Neuronal stem cell (in vitro differentiated cells): ENCODE measurements around the gene SIK1. TPM values are rescaled to one million over a fixed set of nuclear protein-coding genes. Genes with fewer than 3 reads are reported as not detected.
"Not testable (repeated sequence)": the region's sequence is repeated elsewhere in the genome, so short reads cannot be mapped to it uniquely, and the experiment has no call there.

ENCODE experiments used
- DNase-seq: peaks from one replicate; pipeline ENCODE4 v3.0.0-alpha.2; 2013; ENCODE audit warnings: low spot score
- H2AFZ ChIP-seq: one replicate; pipeline ENCODE4 v1.6.1; 2013; ENCODE audit warnings: mild to moderate bottlenecking, low read length, inconsistent platforms
- H2AK5ac ChIP-seq: 2 replicates; pipeline ENCODE4 v1.6.1; 2013; ENCODE audit warnings: low read depth, mild to moderate bottlenecking, inconsistent platforms, low read length, moderate library complexity, mixed read lengths
- H2BK120ac ChIP-seq: 2 replicates; pipeline ENCODE4 v1.6.1; 2013; ENCODE audit warnings: low read depth, mild to moderate bottlenecking, inconsistent platforms, low read length, moderate library complexity, mixed read lengths
- H2BK12ac ChIP-seq: one replicate; pipeline ENCODE4 v1.6.1; 2013; ENCODE audit warnings: low read length, inconsistent platforms
- H2BK15ac ChIP-seq: 2 replicates; pipeline ENCODE4 v1.6.1; 2013; ENCODE audit warnings: mild to moderate bottlenecking, low read length, inconsistent platforms, mixed read lengths
- H2BK5ac ChIP-seq: one replicate; pipeline ENCODE4 v1.6.1; 2013; ENCODE audit warnings: inconsistent platforms, mild to moderate bottlenecking, low read length, moderate library complexity
- H3K14ac ChIP-seq: one replicate; pipeline ENCODE4 v1.6.1; 2013; ENCODE audit warnings: low read length, inconsistent platforms
- H3K18ac ChIP-seq: 2 replicates; pipeline ENCODE4 v1.6.1; 2013; ENCODE audit warnings: low read length, inconsistent platforms
- H3K23ac ChIP-seq: 2 replicates; pipeline ENCODE4 v1.6.1; 2013; ENCODE audit warnings: low read depth, mild to moderate bottlenecking, mixed read lengths, low read length, inconsistent platforms; ENCODE audit not compliant: poor library complexity
- H3K27ac ChIP-seq: replicated peaks from 3 replicates; pipeline ENCODE4 v1.5.1; 2013; ENCODE audit warnings: low read length, inconsistent platforms
- H3K27me3 ChIP-seq, 3 experiments: 2 replicates each; pipeline ENCODE4 v1.6.1; 2013; ENCODE audit warnings: low read length in 3 of 3, mild to moderate bottlenecking in 2 of 3, inconsistent platforms in 1 of 3, low read depth in 1 of 3, mixed read lengths in 1 of 3, moderate library complexity in 1 of 3; ENCODE audit not compliant: control insufficient read depth in 3 of 3, insufficient read depth in 3 of 3
- H3K36me3 ChIP-seq, 2 donors: replicated peaks in 1 of 2; 2 replicates each; pipeline ENCODE4 v1.6.1; 2013; ENCODE audit warnings: low read length in 2 of 2; ENCODE audit not compliant: control insufficient read depth in 2 of 2, insufficient read depth in 2 of 2
- H3K4ac ChIP-seq: 2 replicates; pipeline ENCODE4 v1.6.1; 2013; ENCODE audit warnings: inconsistent platforms, mild to moderate bottlenecking, low read length, moderate library complexity
- H3K4me1 ChIP-seq, 2 donors: 1 replicate in 1 of 2; 2 replicates in 1 of 2; pipeline ENCODE4 v1.6.1; 2013; ENCODE audit warnings: low read length in 2 of 2, low read depth in 1 of 2; ENCODE audit not compliant: control insufficient read depth in 2 of 2, insufficient read depth in 1 of 2
- H3K4me2 ChIP-seq: one replicate; pipeline ENCODE4 v1.6.1; 2013; ENCODE audit warnings: mild to moderate bottlenecking, low read length, inconsistent platforms; ENCODE audit not compliant: insufficient read depth, poor library complexity, severe bottlenecking
- H3K4me3 ChIP-seq, 2 donors: 2 replicates each; pipeline ENCODE4 v1.5.1; 2013; ENCODE audit warnings: low read length in 2 of 2, mild to moderate bottlenecking in 2 of 2, inconsistent platforms in 1 of 2, moderate library complexity in 1 of 2
- H3K79me1 ChIP-seq: one replicate; pipeline ENCODE4 v1.6.1; 2013; ENCODE audit warnings: low read depth, mild to moderate bottlenecking, inconsistent platforms, low read length, moderate library complexity
- H3K9ac ChIP-seq: one replicate; pipeline ENCODE4 v1.6.1; 2013; ENCODE audit warnings: mild to moderate bottlenecking, low read depth, low read length, inconsistent platforms; ENCODE audit not compliant: poor library complexity
- H3K9me3 ChIP-seq, 2 donors: replicated peaks in 1 of 2; 2 replicates each; pipeline versions ENCODE3 to v1.6.1; 2013; ENCODE audit warnings: low read length in 2 of 2, mild to moderate bottlenecking in 2 of 2, inconsistent platforms in 1 of 2, low read depth in 1 of 2, mixed read lengths in 1 of 2, moderate library complexity in 1 of 2; ENCODE audit not compliant: control insufficient read depth in 2 of 2, insufficient read depth in 1 of 2
- H4K8ac ChIP-seq: one replicate; pipeline ENCODE4 v1.6.1; 2013; ENCODE audit warnings: low read depth, mild to moderate bottlenecking, inconsistent platforms, low read length, moderate library complexity
- H4K91ac ChIP-seq: one replicate; pipeline ENCODE4 v1.6.1; 2013; ENCODE audit warnings: low read length, low read depth, mild to moderate bottlenecking, inconsistent platforms; ENCODE audit not compliant: poor library complexity
- WGBS, 2 donors: extraction: QIAGEN DNeasy Blood & Tissue Kit; methylation state at CpG; one replicate each; pipeline ENCODE4 v1.1.7; 2013; ENCODE audit warnings: missing lambda C conversion rate in 2 of 2, mixed read lengths in 1 of 2; ENCODE audit not compliant: insufficient read length in 2 of 2, insufficient replicate concordance in 1 of 2; ENCODE audit errors: extremely low coverage in 2 of 2; 5-methylcytosine and 5-hydroxymethylcytosine counted together
- polyA plus RNA-seq, 2 experiments: library from polyadenylated mRNA; stranded (reverse); fragments of 200-250 nt; gene quantifications; one replicate each; pipeline ENCODE4 v1.2.3, GENCODE V29; 2013

Gene SIK1
- 2.3 TPM for polyA plus RNA-seq (2013, experiment 1 of 2)
- 2.9 TPM for polyA plus RNA-seq (2013, experiment 2 of 2)

GRCh38 chr21:43426404-43427241 lies at the start of gene SIK1:
TSS of gene SIK1 (minus strand) at chr21:43427131. CDS start at chr21:43426178, 953 bp downstream.
- not testable (repeated sequence) for H2AK5ac ChIP-seq, H4K91ac ChIP-seq, H4K8ac ChIP-seq, H3K79me1 ChIP-seq, H3K27me3 ChIP-seq, H2BK15ac ChIP-seq, DNase-seq, H3K9me3 ChIP-seq, H3K4me3 ChIP-seq, H3K4ac ChIP-seq, H3K36me3 ChIP-seq, H2BK120ac ChIP-seq, H2BK12ac ChIP-seq, H3K14ac ChIP-seq, H3K4me2 ChIP-seq, H2AFZ ChIP-seq, H3K23ac ChIP-seq, H3K18ac ChIP-seq, H2BK5ac ChIP-seq, H3K27ac ChIP-seq, H3K4me1 ChIP-seq, H3K9ac ChIP-seq
- no CpG with 5 or more reads among the region's 120 CpGs for WGBS, 2 donors

GRCh38 chr21:43471597-43472242 lies 44.8 kb upstream of the SIK1 start:
- H4K91ac ChIP-seq, H3K4me2 ChIP-seq, H3K79me1 ChIP-seq, H3K18ac ChIP-seq, H3K9me3 ChIP-seq, H2BK15ac ChIP-seq, H2AK5ac ChIP-seq, H3K4ac ChIP-seq, H3K27ac ChIP-seq, H3K9ac ChIP-seq, H3K14ac ChIP-seq, H2BK120ac ChIP-seq, H3K23ac ChIP-seq, H3K4me1 ChIP-seq, H2BK5ac ChIP-seq, H3K36me3 ChIP-seq, H3K4me3 ChIP-seq, H2AFZ ChIP-seq, H3K27me3 ChIP-seq, H2BK12ac ChIP-seq, DNase-seq, H4K8ac ChIP-seq: not testable (repeated sequence)
- no CpG with 5 or more reads among the region's 16 CpGs for WGBS, 2 donors

- H3K4ac ChIP-seq, H3K14ac ChIP-seq, H3K18ac ChIP-seq, H3K9me3 ChIP-seq, H2AK5ac ChIP-seq, H3K79me1 ChIP-seq, DNase-seq, H3K4me2 ChIP-seq, H4K91ac ChIP-seq, H3K27ac ChIP-seq, H3K9ac ChIP-seq, H2BK12ac ChIP-seq, H3K27me3 ChIP-seq, H3K36me3 ChIP-seq, H2AFZ ChIP-seq, H2BK120ac ChIP-seq, H3K4me3 ChIP-seq, H2BK15ac ChIP-seq, H4K8ac ChIP-seq, H2BK5ac ChIP-seq, H3K4me1 ChIP-seq, H3K23ac ChIP-seq: not testable (repeated sequence)
- WGBS, 2 donors: no CpG with 5 or more reads among the region's 31 CpGs
Observed at GRCh38 chr21:43469719-43470458, 43.0 kb upstream of the SIK1 start.

GRCh38 chr21:43467785-43468184 lies 40.9 kb upstream of the SIK1 start:
- H3K4me3 ChIP-seq: peak overlapping the region in 1 of 2 donors; percentile 71
- H2BK12ac ChIP-seq: no peak overlapping the region
- no peak for DNase-seq
- no peak overlapping the region for H2BK15ac ChIP-seq
- H3K79me1 ChIP-seq: no peaks in the 10 kb centered on the region
- H2BK120ac ChIP-seq: no peak overlapping the region
- WGBS, 2 donors: 100% methylated on average over 1 of the region's 1 CpG; no CpG with 5 or more reads in 1 of the 2 donors
- no peak overlapping the region for H2BK5ac ChIP-seq
- H3K4ac ChIP-seq: no peak overlapping the region
- H3K4me1 ChIP-seq: no peaks in the 10 kb centered on the region
- peak overlapping the region; percentile 82 for H3K14ac ChIP-seq
- no peaks in the 10 kb centered on the region for H3K9me3 ChIP-seq
- no peak overlapping the region for H3K18ac ChIP-seq
- H3K36me3 ChIP-seq: no peaks in the 10 kb centered on the region
- H2AFZ ChIP-seq: no peak overlapping the region
- no peaks in the 10 kb centered on the region for H3K27me3 ChIP-seq
- no peak overlapping the region for H3K9ac ChIP-seq
- H4K8ac ChIP-seq: no peak overlapping the region
- no peak overlapping the region for H3K4me2 ChIP-seq
- no peak overlapping the region for H2AK5ac ChIP-seq
- H3K27ac ChIP-seq: no peak overlapping the region
- H3K23ac ChIP-seq: peak overlapping the region; percentile 65
- no peak overlapping the region for H4K91ac ChIP-seq
